WTC11 (cell line): ENCODE results near the gene NEO1. TPM values are rescaled to one million over a fixed set of nuclear protein-coding genes. Genes with fewer than 3 reads are reported as not detected.

Experiments used
- ATAC-seq: fragments of 200-7000 bp; cut with Tn5 transposase; 2 replicates; pipeline ENCODE4 v1.10.0; 2021; ENCODE audit warnings: mild to moderate bottlenecking, moderate library complexity
- CTCF ChIA-PET: fragments of 300-600 bp; sonication (Branson Sonifier 250); formaldehyde crosslinking; loops from one replicate; lab custom pipeline; 2021; ENCODE audit warnings: antibody characterized with exemption; lab: Charles Lee
- POLR2A ChIA-PET: fragments of 350-600 bp; sonication (Branson Sonifier 250); formaldehyde crosslinking; loops from one replicate; lab custom pipeline; 2021; ENCODE audit warnings: antibody characterized with exemption; lab: Charles Lee
- DNase-seq: peaks from one replicate; pipeline ENCODE4 v3.0.0; 2021; ENCODE audit warnings: low spot score
- H3K27ac Mint-ChIP-seq: 2 replicates; pipeline ENCODE4 v1.8.0; 2021; ENCODE audit warnings: mixed read lengths
- H3K27me3 Mint-ChIP-seq: 2 replicates; pipeline ENCODE4 v1.8.0; 2021; ENCODE audit warnings: low read depth, mild to moderate bottlenecking, moderate library complexity, mixed read lengths
- H3K36me3 Mint-ChIP-seq: 2 replicates; pipeline ENCODE4 v1.8.0; 2021; ENCODE audit warnings: mixed read lengths
- H3K4me1 Mint-ChIP-seq: 2 replicates; pipeline ENCODE4 v1.8.0; 2022; ENCODE audit warnings: mixed read lengths
- H3K4me3 Mint-ChIP-seq: 2 replicates; pipeline ENCODE4 v1.8.0; 2021; ENCODE audit warnings: mild to moderate bottlenecking, moderate library complexity, mixed read lengths
- H3K9me3 Mint-ChIP-seq: 2 replicates; pipeline ENCODE4 v1.8.0; 2021; ENCODE audit warnings: mixed read lengths
- AFF4 ChIP-seq: sonication (generic); formaldehyde crosslinking; IDR thresholded peaks from 2 replicates; pipeline ENCODE4 v1.8.1; 2023; ENCODE audit warnings: mild to moderate bottlenecking, missing genetic modification reagents, borderline replicate concordance
- ATF2 ChIP-seq: sonication (generic); formaldehyde crosslinking; IDR thresholded peaks from 2 replicates; pipeline ENCODE4 v1.8.1; 2022; ENCODE audit warnings: low read depth, missing genetic modification reagents, borderline replicate concordance
- ATF3 ChIP-seq: sonication (generic); formaldehyde crosslinking; conservative IDR thresholded peaks from 2 replicates; pipeline ENCODE4 v1.8.1; 2022; ENCODE audit warnings: mild to moderate bottlenecking, missing genetic modification reagents
- CDX4 ChIP-seq: fragments of 250-450 bp; sonication (Bioruptor Pico); IDR thresholded peaks from 2 replicates; pipeline ENCODE4 v1.9.0; 2021; ENCODE audit warnings: moderate library complexity, mild to moderate bottlenecking, inconsistent platforms, borderline replicate concordance
- CREM ChIP-seq: sonication (generic); formaldehyde crosslinking; IDR thresholded peaks from 2 replicates; pipeline ENCODE4 v1.8.1; 2022; ENCODE audit warnings: mild to moderate bottlenecking, missing genetic modification reagents, moderate library complexity
- ELF4 ChIP-seq: sonication (generic); formaldehyde crosslinking; IDR thresholded peaks from 2 replicates; pipeline ENCODE4 v1.8.1; 2022; ENCODE audit warnings: low read depth, mild to moderate bottlenecking, moderate library complexity, missing genetic modification reagents
- ERG ChIP-seq: fragments of 250-450 bp; sonication (Bioruptor Pico); IDR thresholded peaks from 2 replicates; pipeline ENCODE4 v1.8.0; 2021; ENCODE audit warnings: mild to moderate bottlenecking
- FOXP1 ChIP-seq: sonication (generic); formaldehyde crosslinking; IDR thresholded peaks from 2 replicates; pipeline ENCODE4 v1.8.0; 2022; ENCODE audit warnings: missing genetic modification reagents, mild to moderate bottlenecking, moderate library complexity, borderline replicate concordance
- GABPB1 ChIP-seq: sonication (generic); formaldehyde crosslinking; IDR thresholded peaks from 2 replicates; pipeline ENCODE4 v1.8.1; 2023; ENCODE audit warnings: mild to moderate bottlenecking, missing genetic modification reagents
- MLX ChIP-seq: sonication (generic); formaldehyde crosslinking; IDR thresholded peaks from 2 replicates; pipeline ENCODE4 v1.8.1; 2023; ENCODE audit warnings: mild to moderate bottlenecking, missing genetic modification reagents, moderate library complexity
- MYBL2 ChIP-seq: sonication (generic); formaldehyde crosslinking; IDR thresholded peaks from 2 replicates; pipeline ENCODE4 v1.8.1; 2023; ENCODE audit warnings: mild to moderate bottlenecking, moderate library complexity, missing genetic modification reagents
- NFE2L1 ChIP-seq: sonication (generic); formaldehyde crosslinking; IDR thresholded peaks from 2 replicates; pipeline ENCODE4 v1.8.1; 2023; ENCODE audit warnings: missing genetic modification reagents
- NR3C1 ChIP-seq: sonication (generic); formaldehyde crosslinking; conservative IDR thresholded peaks from 2 replicates; pipeline ENCODE4 v1.8.1; 2023; ENCODE audit warnings: low read depth, mild to moderate bottlenecking, missing genetic modification reagents
- USF1 ChIP-seq: sonication (generic); formaldehyde crosslinking; IDR thresholded peaks from 2 replicates; pipeline ENCODE4 v1.8.0; 2022; ENCODE audit warnings: mild to moderate bottlenecking, missing genetic modification reagents
- ZBTB43 ChIP-seq: sonication (generic); formaldehyde crosslinking; IDR thresholded peaks from 2 replicates; pipeline ENCODE4 v1.8.1; 2023; ENCODE audit warnings: mild to moderate bottlenecking, missing genetic modification reagents
- ZNF121 ChIP-seq: sonication (generic); formaldehyde crosslinking; IDR thresholded peaks from 2 replicates; pipeline ENCODE4 v1.8.0; 2023; ENCODE audit warnings: missing genetic modification reagents
- ZNF138 ChIP-seq: sonication (generic); formaldehyde crosslinking; conservative IDR thresholded peaks from 2 replicates; pipeline ENCODE4 v1.8.1; 2022; ENCODE audit warnings: mild to moderate bottlenecking, moderate library complexity, missing genetic modification reagents
- ZNF671 ChIP-seq: fragments of 250-450 bp; sonication (Bioruptor Pico); IDR thresholded peaks from 2 replicates; pipeline ENCODE4 v1.8.0; 2021; ENCODE audit warnings: mild to moderate bottlenecking
- total RNA-seq: library from RNA; stranded (reverse); gene quantifications from 3 replicates; pipeline ENCODE4 v1.2.3, GENCODE V29; 2021

Gene NEO1
- total RNA-seq, 1 experiment from 2014 or later, result 37.1 TPM

GRCh38 chr15:73118055-73118454 is 65.8 kb downstream of the NEO1 start:
- TF ChIP-seq GABPB1 (CRISPR knock-in tag), result no peak
- TF ChIP-seq ERG (CRISPR knock-in tag), result no peak
- TF ChIP-seq NFE2L1, result no peak
- no peak for TF ChIP-seq ATF3 (CRISPR knock-in tag)
- no peak for TF ChIP-seq NR3C1 (CRISPR knock-in tag)
- no peak for TF ChIP-seq MLX
- TF ChIP-seq AFF4 (CRISPR knock-in tag), result no peak
- TF ChIP-seq USF1 (CRISPR knock-in tag), result no peak
- no peak for TF ChIP-seq MYBL2
- TF ChIP-seq ZNF121 (CRISPR knock-in tag), result no peak
- no peak for TF ChIP-seq ATF2 (CRISPR knock-in tag)
- no peak for TF ChIP-seq ZNF138
- no peak for TF ChIP-seq ZNF671
- H3K36me3 Mint-ChIP-seq, result no peaks in the 10 kb centered on the region
- H3K4me1 Mint-ChIP-seq, result peaks cover 5% of the 10 kb centered on the region
- POLR2A ChIA-PET, result no interaction called here
- CTCF ChIA-PET, result no interaction called here
- H3K27me3 Mint-ChIP-seq, result no peaks in the 10 kb centered on the region
- H3K9me3 Mint-ChIP-seq, result no peaks in the 10 kb centered on the region
- no peak for ATAC-seq
- DNase-seq, result no peak
- H3K27ac Mint-ChIP-seq, result no peak overlapping the region
- H3K4me3 Mint-ChIP-seq, result no peak overlapping the region

GRCh38 chr15:73119478-73119877 is 67.2 kb downstream of the NEO1 start:
- Mint-ChIP-seq H3K27me3 (no peaks in the 10 kb centered on the region), H3K27ac (no peak overlapping the region), H3K4me1 (no peaks in the 10 kb centered on the region), H3K9me3 (no peaks in the 10 kb centered on the region), H3K4me3 (no peak overlapping the region), H3K36me3 (no peaks in the 10 kb centered on the region)
- CTCF ChIA-PET, result interaction anchor here (1.2 kb wide), 1 partner anchor 122 kb away, joined by 6 read pairs; no protein-coding TSS in a partner anchor
- ATAC-seq (no peak), DNase-seq (no peak)
- TF ChIP-seq ZBTB43 (CRISPR knock-in tag), result no peak
- TF ChIP-seq CDX4, result no peak
- TF ChIP-seq CREM (CRISPR knock-in tag), result no peak
- no peak for TF ChIP-seq ERG (CRISPR knock-in tag)
- no peak for TF ChIP-seq FOXP1 (CRISPR knock-in tag)
- TF ChIP-seq MLX, result no peak
- TF ChIP-seq ELF4 (CRISPR knock-in tag), result no peak
- POLR2A ChIA-PET, result no interaction called here
